Common myeloid progenitor, CD34-positive (primary cell): ENCODE measurements around the gene PRKCQ.
"Not testable (repeated sequence)": the region's sequence is repeated elsewhere in the genome, so short reads cannot be mapped to it uniquely, and the experiment has no call there.

Experiments
- CTCF ChIA-PET: fragments of 350-600 bp; sonication (Branson Sonifier 250); formaldehyde crosslinking; loops from one replicate; lab custom pipeline; 2021; ENCODE audit warnings: antibody characterized with exemption; lab: Charles Lee
- POLR2A ChIA-PET: fragments of 350-600 bp; sonication (Branson Sonifier 250); formaldehyde crosslinking; loops from one replicate; lab custom pipeline; 2021; ENCODE audit warnings: antibody characterized with exemption; lab: Charles Lee
- DNase-seq, 3 donors: peaks; one replicate each; pipeline versions ENCODE4 v3.0.0 to v3.0.0-alpha.2; 2013
- H3K27ac ChIP-seq, 2 experiments: 1 replicate in 1 of 2; 2 replicates in 1 of 2; pipeline ENCODE4 v1.7.0; 2013; ENCODE audit warnings: inconsistent platforms in 2 of 2, low read length in 2 of 2, mild to moderate bottlenecking in 2 of 2, low read depth in 1 of 2, moderate library complexity in 1 of 2; ENCODE audit not compliant: severe bottlenecking in 2 of 2, insufficient read depth in 1 of 2, poor library complexity in 1 of 2
- H3K27me3 ChIP-seq, 5 experiments: replicated peaks in 2 of 5; 1 replicate in 3 of 5; 2 replicates in 2 of 5; pipeline versions ENCODE4 v1.6.1 to v1.7.0; 2013; ENCODE audit warnings: low read length in 4 of 5, mild to moderate bottlenecking in 2 of 5, moderate library complexity in 2 of 5, inconsistent platforms in 1 of 5; ENCODE audit not compliant: insufficient read depth in 5 of 5, control insufficient read depth in 4 of 5
- H3K36me3 ChIP-seq, 4 experiments: 1 replicate in 2 of 4; 2 replicates in 2 of 4; pipeline versions ENCODE4 v1.6.1 to v1.7.0; 2013; ENCODE audit warnings: low read length in 3 of 4, control low read depth in 1 of 4, mild to moderate bottlenecking in 1 of 4; ENCODE audit not compliant: control insufficient read depth in 4 of 4, insufficient read depth in 4 of 4
- H3K4me1 ChIP-seq, 4 experiments: 1 replicate in 3 of 4; 2 replicates in 1 of 4; pipeline versions ENCODE4 v1.6.1 to v1.7.1; 2013; ENCODE audit warnings: low read length in 3 of 4, mild to moderate bottlenecking in 3 of 4, control low read depth in 1 of 4, inconsistent platforms in 1 of 4, moderate library complexity in 1 of 4; ENCODE audit not compliant: control insufficient read depth in 4 of 4, insufficient read depth in 4 of 4; ENCODE audit errors: control extremely low read depth in 1 of 4
- H3K4me3 ChIP-seq, 7 experiments: 1 replicate in 4 of 7; 2 replicates in 3 of 7; pipeline versions ENCODE4 v1.5.1 to v1.7.0; 2013; ENCODE audit warnings: mild to moderate bottlenecking in 7 of 7, low read length in 6 of 7, moderate library complexity in 6 of 7, inconsistent platforms in 2 of 7, low read depth in 2 of 7, control low read depth in 1 of 7; ENCODE audit not compliant: insufficient read depth in 4 of 7, control insufficient read depth in 1 of 7; ENCODE audit errors: extremely low read depth in 1 of 7
- H3K9me3 ChIP-seq, 5 experiments: 1 replicate in 4 of 5; 2 replicates in 1 of 5; pipeline versions ENCODE4 v1.6.1 to v1.7.1; 2013; ENCODE audit warnings: low read length in 4 of 5, mild to moderate bottlenecking in 2 of 5, inconsistent platforms in 1 of 5, low read depth in 1 of 5, moderate library complexity in 1 of 5; ENCODE audit not compliant: control insufficient read depth in 4 of 5, insufficient read depth in 2 of 5; ENCODE audit errors: control extremely low read depth in 1 of 5
- WGBS: methylation state at CpG from one replicate; pipeline ENCODE4 v1.1.5; 2013; ENCODE audit not compliant: insufficient coverage; 5-methylcytosine and 5-hydroxymethylcytosine counted together

Gene PRKCQ

GRCh38 chr10:6473901-6474370 lies 106.1 kb downstream of the PRKCQ start:
- Histone ChIP-seq H3K27me3 (no peaks in the 10 kb centered on the region), H3K27ac (peak overlapping the region; percentile 85 to 88), H3K9me3 (no peaks in the 10 kb centered on the region), H3K36me3 (peaks cover 10 to 20% (median 18%) of the 10 kb centered on the region in 4 experiments), H3K4me1 (peaks cover 21 to 68% (median 63%) of the 10 kb centered on the region in 4 experiments), H3K4me3 (peak overlapping the region; percentile 14 to 73 (median 63))
- peak; percentile 78 to 92 (median 89) for DNase-seq
- CTCF ChIA-PET: interaction anchor here (0.8 to 7.5 kb wide), 9 partner anchors 11 to 194 kb away, joined by 3 to 41 read pairs (median 4); partner anchors contain the start of gene PRKCQ
- 0% methylated on average over 1 of the region's 6 CpGs for WGBS
- POLR2A ChIA-PET: interaction anchor here (1.3 to 1.5 kb wide), 2 partner anchors 14 to 24 kb away, joined by 3 to 4 read pairs; no protein-coding TSS in a partner anchor

- peak overlapping the region; percentile 85 to 88 for H3K27ac ChIP-seq
- H3K9me3 ChIP-seq: no peaks in the 10 kb centered on the region
- peaks cover 21 to 68% (median 63%) of the 10 kb centered on the region in 4 experiments for H3K4me1 ChIP-seq
- H3K4me3 ChIP-seq: peak overlapping the region in 4 of 7 experiments; percentile 52 to 73 (median 67)
- ChIA-PET CTCF (interaction anchor here (0.8 to 7.5 kb wide), 9 partner anchors 11 to 194 kb away, joined by 3 to 41 read pairs (median 4); partner anchors contain the start of gene PRKCQ), POLR2A (interaction anchor here (1.3 to 1.5 kb wide), 2 partner anchors 15 to 24 kb away, joined by 3 to 4 read pairs; no protein-coding TSS in a partner anchor)
- H3K27me3 ChIP-seq: no peaks in the 10 kb centered on the region
- DNase-seq: peak; percentile 96 to 99 (median 97)
- peaks cover 5 to 18% (median 14%) of the 10 kb centered on the region in 4 experiments for H3K36me3 ChIP-seq
- WGBS: 0% methylated on average over 7 of the region's 7 CpGs
Observed at GRCh38 chr10:6473430-6473829, 106.6 kb downstream of the PRKCQ start.

- ChIA-PET CTCF (interaction anchor here (1.3 to 7.5 kb wide), 4 partner anchors 14 to 91 kb away, joined by 3 to 41 read pairs (median 5); no protein-coding TSS in a partner anchor), POLR2A (interaction anchor here (0.6 kb wide), 1 partner anchor 101 kb away, joined by 4 read pairs; no protein-coding TSS in a partner anchor)
- not testable (repeated sequence) for DNase-seq, H3K27me3 ChIP-seq, H3K9me3 ChIP-seq
- WGBS: 57% methylated on average over 4 of the region's 7 CpGs
- Histone ChIP-seq H3K27ac (peak overlapping the region; percentile 85 to 88), H3K4me1 (peaks cover 21 to 68% (median 63%) of the 10 kb centered on the region in 4 experiments), H3K36me3 (peaks cover 3 to 17% (median 9%) of the 10 kb centered on the region in 4 experiments), H3K4me3 (peak overlapping the region in 2 of 7 experiments; percentile 39 to 52)
Observed at GRCh38 chr10:6472710-6473005, 107.4 kb downstream of the PRKCQ start.

- WGBS: 96% methylated on average over 5 of the region's 11 CpGs
- no peaks in the 10 kb centered on the region for H3K9me3 ChIP-seq
- CTCF ChIA-PET: interaction anchor here (0.8 to 7.5 kb wide), 5 partner anchors 9 to 299 kb away, joined by 3 to 41 read pairs (median 4); no protein-coding TSS in a partner anchor
- H3K27me3 ChIP-seq: no peaks in the 10 kb centered on the region
- peak overlapping the region in 1 of 2 experiments; percentile 88 for H3K27ac ChIP-seq
- no peak overlapping the region for H3K4me3 ChIP-seq
- DNase-seq: no peak
- POLR2A ChIA-PET: no interaction called here
- H3K36me3 ChIP-seq: peaks cover 5 to 21% (median 15%) of the 10 kb centered on the region in 4 experiments
- peaks cover 21 to 55% (median 52%) of the 10 kb centered on the region in 4 experiments for H3K4me1 ChIP-seq
Observed at GRCh38 chr10:6470894-6471618, 109.0 kb downstream of the PRKCQ start.

GRCh38 chr10:6469661-6470060 lies 110.4 kb downstream of the PRKCQ start:
- ChIA-PET CTCF (interaction anchor here (0.9 to 7.5 kb wide), 3 partner anchors 10 to 947 kb away, joined by 3 to 41 read pairs (median 3); no protein-coding TSS in a partner anchor), POLR2A (no interaction called here)
- Histone ChIP-seq H3K36me3 (peaks cover 2 to 35% (median 23%) of the 10 kb centered on the region in 4 experiments), H3K4me1 (peaks cover 8 to 41% (median 38%) of the 10 kb centered on the region in 4 experiments), H3K4me3 (no peak overlapping the region), H3K9me3 (no peaks in the 10 kb centered on the region), H3K27ac (no peak overlapping the region), H3K27me3 (no peaks in the 10 kb centered on the region)
- no peak for DNase-seq

GRCh38 chr10:6465854-6466601 lies 114.0 kb downstream of the PRKCQ start:
- Histone ChIP-seq H3K36me3 (peaks cover 13 to 62% (median 46%) of the 10 kb centered on the region in 4 experiments), H3K4me1 (peaks cover 0 to 7% (median 5%) of the 10 kb centered on the region in 4 experiments), H3K27me3 (no peaks in the 10 kb centered on the region), H3K27ac (no peak overlapping the region), H3K9me3 (no peaks in the 10 kb centered on the region), H3K4me3 (no peak overlapping the region)
- DNase-seq: no peak
- ChIA-PET CTCF (interaction anchor here (1.8 kb wide), 1 partner anchor 20 kb away, joined by 5 read pairs; no protein-coding TSS in a partner anchor), POLR2A (no interaction called here)
- 91% methylated on average over 5 of the region's 7 CpGs for WGBS
